ENCODE measurements around the gene ZNF77.

DNA sequence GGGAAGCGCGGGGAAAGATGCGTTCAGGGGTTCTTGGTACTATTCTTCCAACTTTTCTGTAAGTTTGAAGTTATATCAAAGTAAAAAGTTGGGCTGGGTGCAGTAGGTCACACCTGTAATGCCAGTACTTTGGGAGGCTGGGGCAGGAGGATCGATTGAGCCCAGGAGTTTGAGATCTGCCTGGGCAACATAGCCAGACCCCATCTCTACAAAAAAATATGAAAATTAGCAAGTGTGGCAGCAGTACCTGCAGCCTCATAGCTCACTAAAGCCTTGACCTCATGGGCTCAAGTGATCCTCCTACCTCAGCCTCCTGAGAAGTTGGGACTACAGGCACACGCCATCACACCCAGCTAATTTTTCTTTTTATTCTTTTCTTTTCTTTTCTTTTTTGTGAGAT is 12.4 kb upstream of the ZNF77 start:
- no peak for TF ChIP-seq POLR2AphosphoS5 (IDR thresholded peaks at IDR 0.05; ENCODE audit: low read depth, low read length)
- TF ChIP-seq, protein P1, sequence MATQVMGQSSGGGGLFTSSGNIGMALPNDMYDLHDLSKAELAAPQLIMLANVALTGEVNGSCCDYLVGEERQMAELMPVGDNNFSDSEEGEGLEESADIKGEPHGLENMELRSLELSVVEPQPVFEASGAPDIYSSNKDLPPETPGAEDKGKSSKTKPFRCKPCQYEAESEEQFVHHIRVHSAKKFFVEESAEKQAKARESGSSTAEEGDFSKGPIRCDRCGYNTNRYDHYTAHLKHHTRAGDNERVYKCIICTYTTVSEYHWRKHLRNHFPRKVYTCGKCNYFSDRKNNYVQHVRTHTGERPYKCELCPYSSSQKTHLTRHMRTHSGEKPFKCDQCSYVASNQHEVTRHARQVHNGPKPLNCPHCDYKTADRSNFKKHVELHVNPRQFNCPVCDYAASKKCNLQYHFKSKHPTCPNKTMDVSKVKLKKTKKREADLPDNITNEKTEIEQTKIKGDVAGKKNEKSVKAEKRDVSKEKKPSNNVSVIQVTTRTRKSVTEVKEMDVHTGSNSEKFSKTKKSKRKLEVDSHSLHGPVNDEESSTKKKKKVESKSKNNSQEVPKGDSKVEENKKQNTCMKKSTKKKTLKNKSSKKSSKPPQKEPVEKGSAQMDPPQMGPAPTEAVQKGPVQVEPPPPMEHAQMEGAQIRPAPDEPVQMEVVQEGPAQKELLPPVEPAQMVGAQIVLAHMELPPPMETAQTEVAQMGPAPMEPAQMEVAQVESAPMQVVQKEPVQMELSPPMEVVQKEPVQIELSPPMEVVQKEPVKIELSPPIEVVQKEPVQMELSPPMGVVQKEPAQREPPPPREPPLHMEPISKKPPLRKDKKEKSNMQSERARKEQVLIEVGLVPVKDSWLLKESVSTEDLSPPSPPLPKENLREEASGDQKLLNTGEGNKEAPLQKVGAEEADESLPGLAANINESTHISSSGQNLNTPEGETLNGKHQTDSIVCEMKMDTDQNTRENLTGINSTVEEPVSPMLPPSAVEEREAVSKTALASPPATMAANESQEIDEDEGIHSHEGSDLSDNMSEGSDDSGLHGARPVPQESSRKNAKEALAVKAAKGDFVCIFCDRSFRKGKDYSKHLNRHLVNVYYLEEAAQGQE (IDR thresholded peaks at IDR 0.05; ENCODE audit: insufficient read depth in 1 of 2, low read depth in 2 of 2, low read length in 2 of 2) = no peak
- TF ChIP-seq TAF1 (IDR thresholded peaks at IDR 0.05; ENCODE audit: borderline replicate concordance, insufficient read depth, low read length) = no peak

Measured in PFSK-1 (cell line).